Measurements from ENCODE around the gene NKD1.
"Not testable (repeated sequence)": the region's sequence is repeated elsewhere in the genome, so short reads cannot be mapped to it uniquely, and the experiment has no call there.

The NKD1 gene

DNA sequence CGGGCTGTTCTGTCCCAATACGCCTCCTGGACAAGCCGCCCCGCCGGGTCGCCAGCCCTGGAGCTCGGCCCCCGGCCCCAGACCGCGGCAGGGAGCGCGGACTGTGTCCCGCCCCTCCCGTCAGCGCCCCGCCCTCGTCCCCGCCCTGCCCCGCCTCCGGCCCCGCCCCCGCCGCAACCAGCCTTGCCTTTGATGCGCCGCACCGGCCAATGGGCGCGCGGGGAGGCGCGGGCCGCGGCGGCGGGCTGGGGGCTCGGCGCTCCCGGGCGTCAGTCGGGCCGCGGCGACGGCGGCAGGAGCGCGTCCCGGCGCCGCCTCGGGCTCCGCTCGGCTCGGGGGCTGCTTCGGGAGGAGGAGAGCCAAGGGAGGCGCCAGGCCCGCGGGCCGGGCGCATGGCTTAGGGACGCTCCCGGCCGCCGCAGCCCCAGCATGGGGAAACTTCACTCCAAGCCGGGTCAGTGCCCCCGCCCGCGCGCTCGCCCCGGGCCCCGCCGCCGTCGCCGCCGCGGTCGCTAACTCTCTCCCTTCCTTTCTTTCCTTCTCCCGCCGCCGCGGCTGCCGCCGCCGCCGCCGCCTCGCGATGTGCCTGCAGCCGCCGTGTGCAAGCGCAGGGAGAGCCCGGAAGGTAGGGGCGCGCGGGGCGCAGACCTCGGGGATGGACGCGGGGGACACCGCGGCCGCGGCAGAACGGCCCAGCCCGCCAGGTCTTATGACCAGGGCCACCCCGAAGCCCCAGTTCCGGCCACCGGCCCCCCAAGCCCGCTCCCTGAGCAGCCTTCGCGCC is at the start of gene NKD1:
Gene NKD1 (plus strand): TSS at position 272 of the 784 bp plus-strand sequence. CDS start 158 bp downstream, at position 430.
- no peak for DNase-seq

- no peak for DNase-seq
Observed at GRCh38 chr16:50498431-50499155, 49.6 kb upstream of the NKD1 start.

GRCh38 chr16:50499254-50499653 is 48.9 kb upstream of the NKD1 start:
- no peak for DNase-seq

DNA sequence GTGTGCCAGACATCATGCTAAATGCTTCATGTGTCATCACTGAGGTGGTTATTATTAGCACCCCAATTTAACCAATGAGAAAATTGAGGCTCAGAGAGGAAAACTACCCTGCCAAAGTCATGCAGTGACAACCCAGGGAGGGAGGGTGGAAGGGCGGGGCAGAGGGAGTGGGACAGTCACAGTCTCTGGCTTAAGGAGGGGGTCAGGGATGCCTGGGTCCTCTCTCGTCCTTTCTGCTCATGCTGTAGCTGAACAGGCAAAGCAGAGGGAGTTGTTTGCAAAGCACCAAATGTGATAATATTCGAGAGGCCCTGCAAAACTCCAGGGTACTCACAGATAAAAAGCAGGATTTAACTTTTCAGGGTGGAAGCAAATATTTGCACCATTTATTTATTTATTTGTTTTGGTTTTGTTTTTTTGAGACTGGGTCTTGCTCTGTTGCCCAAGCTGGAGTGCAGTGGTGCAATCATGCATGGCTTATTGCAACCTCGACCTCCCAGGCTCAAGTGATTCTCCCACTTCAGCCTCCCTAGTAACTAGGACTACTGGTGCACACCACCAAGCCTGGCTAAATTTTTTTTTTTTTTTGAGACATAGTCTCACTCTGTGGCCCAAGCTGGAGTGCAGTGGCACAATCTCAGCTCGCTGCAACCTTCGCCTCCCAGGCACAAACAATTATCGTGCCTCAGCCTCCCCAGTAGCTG is 47.9 kb upstream of the NKD1 start:
- DNase-seq: no peak

GRCh38 chr16:50501251-50501650 is 46.9 kb upstream of the NKD1 start:
- no peak for DNase-seq

DNA sequence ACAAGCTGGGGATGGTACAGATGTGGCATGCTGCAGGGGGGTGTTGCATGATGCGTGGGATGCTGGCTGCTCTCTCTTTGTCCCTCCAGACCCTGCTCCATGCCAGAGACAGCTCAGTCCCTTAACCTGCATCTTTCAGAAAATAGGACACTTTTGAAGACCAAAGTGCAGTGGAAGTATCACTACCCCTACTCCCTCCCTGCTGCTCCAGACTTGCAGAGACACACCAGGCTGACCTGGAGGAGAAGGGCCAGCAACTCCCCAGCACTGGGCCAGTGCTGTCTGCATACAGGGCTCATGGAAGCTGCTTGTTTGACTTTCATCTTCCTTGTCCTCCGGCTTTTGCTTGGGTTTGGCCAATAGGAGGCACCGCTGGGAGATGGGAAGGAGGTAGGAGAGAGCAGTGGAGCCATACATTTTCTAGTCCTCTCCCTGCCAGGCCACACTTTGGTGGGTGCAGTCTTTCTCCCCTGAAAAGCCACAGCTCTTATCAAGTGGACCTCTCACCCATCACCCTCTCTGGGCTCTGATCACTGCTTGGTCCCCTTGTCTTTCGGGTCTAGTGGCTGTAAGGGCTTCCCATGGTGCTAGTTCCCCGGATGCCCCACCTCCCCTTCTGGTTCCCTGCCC is 46.1 kb upstream of the NKD1 start:
- no peak for DNase-seq

DNA sequence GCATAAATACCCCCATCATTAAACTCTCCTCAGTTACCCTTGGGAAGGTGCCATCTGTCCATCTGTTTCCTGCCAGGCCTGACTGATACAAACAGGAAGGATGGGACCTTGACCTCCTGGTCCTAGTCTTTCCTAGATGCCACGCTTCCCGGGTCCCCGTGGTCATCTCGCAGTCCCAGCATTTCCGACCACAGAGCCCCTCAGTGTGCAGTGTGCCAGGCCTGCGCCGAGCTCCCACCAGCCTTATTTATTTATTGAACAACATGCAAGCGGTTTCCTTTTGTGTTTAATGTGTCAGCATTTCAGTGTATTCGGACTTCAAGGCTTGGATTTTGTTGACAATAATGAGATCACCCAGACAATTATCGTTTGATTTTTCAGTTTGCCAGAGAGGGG is 45.6 kb upstream of the NKD1 start:
- no peak for DNase-seq

DNA sequence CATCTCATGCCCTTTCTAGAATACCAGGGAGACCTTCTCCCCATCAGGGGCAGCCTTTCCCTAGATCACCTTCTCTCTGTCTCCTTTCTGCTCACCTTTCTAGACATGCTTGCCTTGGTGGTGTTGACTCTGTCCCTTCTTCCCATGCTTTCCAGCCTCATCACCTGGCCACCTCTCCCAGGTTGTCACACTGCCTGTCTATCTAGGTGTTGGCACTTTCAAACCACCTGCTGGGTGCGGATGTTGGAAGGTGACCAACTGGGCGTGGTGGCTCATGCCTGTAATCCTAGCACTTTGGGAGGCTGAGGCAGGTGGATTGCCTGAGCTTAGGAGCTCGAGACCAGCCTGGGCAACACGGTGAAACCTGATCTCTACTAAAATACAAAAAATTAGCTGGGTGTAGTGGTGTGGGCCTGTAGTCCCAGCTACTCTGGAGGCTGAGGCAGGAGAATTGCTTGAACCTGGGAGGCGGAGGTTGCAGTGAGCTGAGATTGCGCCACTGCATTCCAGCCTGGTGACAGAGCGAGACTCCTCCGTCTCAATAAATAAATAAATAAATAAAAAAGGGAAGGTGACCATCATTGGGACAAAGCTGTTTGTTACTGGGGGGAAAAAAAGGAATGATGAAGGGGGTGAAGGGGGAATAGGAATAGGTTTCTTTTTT is 44.2 kb upstream of the NKD1 start:
- DNase-seq: not testable (repeated sequence)

- no peak for DNase-seq
Observed at GRCh38 chr16:50505115-50505514, 43.1 kb upstream of the NKD1 start.

DNA sequence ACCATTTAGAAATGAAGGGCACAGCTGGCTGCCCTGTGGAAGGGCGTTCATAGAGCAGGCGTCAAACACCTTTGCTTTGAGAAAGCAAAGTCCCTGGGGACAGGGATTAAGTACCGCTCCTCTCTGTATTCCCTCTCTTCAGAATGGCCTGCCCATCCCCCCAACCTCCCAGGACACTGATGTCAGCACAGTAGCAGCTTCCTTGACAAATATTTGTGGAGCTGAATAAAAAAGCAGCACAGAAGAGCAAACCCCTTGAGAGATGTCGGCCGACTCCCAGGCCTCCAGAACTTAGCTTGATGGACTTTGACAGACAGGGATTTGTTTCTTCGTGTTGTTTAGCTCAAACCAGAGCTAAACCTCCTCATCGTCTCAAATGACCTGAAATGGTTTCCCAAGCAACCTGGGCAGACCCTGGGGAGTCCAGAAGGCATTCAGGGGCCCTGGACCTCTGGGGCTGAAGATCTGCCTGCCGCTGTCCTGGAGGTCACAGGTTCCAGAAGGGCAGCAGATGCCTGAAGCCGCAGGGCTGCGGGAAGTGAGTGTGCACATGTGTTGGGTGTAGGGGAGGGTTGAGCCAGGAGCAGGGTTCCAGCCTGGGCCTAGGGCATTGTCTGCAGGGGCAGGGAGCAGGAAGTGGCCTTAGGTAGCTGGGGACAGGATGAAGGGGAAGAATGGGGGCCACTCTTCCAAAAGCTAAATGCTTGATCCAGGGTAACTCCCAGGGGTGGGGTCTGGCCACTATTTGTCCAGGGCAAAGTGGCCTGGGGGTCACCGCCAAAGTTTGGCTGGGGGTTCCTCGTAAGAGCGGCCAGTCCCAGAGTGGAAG is 42.3 kb upstream of the NKD1 start:
- no peak for DNase-seq

DNA sequence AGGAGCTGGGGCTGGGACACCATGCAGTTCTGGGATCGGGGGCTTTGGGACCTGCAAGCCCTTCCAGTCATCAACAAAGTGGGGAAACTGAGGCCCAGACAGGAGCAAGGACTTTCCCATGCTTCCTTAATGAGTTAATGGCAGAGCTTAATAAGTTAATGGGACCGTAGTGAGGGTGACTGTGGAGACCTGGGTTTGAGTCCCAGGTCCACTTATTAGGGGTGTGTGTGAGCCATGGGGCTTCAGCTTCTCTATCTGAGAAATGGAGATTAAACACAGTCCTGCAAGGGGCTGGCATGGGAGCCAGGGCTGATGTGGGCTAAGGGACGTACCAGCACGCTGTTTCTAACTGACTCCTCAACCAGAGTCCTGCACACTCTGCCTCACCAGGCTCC is 41.7 kb upstream of the NKD1 start:
- DNase-seq: no peak

DNA sequence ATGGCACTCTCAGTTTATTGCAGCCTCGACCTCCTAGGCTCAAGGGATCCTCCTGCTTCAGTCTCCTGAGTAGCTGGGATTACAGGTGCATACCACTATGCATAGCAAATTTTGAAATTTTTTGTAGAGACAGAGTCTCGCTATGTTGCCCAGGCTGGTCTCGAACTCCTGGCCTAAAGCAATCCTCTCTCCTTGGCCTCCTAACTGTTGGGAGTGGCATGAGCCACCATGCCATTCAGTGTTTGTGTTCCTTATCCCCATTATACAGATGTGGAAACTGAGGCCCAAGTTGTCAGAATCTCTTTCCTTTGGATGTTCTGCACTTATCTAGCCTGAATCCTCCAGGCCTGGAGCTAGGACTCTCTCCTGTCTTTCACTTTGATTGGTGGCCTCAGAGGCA is 40.8 kb upstream of the NKD1 start:
- DNase-seq: no peak

DNA sequence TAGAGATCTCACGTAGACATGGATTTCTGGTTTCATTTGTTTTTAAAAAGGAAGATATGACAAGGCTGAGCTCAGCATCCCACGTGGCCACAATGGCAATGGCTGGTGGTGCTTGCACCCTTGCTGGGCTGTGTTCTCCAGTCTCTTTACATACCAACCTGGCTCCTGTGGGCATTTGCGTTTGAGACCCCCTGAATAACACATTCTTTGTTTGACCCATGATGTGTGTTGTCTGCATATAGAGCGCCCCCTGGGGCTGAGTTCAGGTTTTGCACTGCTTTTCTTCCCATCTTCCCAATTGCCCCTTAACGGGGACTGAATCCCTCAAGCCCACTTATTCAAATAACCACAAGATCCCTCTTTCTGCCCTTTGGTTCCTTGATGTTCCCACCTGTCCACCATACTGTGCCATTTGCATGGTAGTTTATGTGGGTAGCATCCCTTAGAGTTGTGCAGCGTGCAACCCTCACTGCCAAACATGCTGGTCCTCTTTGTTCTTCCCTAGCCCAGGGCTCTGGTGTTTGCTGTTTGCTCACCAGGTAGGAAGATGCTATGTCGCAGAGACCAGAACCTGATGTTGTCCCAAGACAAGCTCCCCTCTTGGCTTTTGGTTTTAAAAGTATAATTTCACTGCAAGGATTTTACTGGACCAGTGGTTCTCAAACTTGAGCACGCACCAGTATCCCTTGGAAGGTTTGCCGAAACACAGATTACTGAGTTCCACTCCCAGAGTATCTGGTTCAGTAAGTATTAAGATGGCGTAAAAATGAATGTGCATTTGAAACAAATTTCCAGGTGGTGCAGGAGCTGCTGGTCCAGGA is 38.5 kb upstream of the NKD1 start:
- no peak for DNase-seq

DNA sequence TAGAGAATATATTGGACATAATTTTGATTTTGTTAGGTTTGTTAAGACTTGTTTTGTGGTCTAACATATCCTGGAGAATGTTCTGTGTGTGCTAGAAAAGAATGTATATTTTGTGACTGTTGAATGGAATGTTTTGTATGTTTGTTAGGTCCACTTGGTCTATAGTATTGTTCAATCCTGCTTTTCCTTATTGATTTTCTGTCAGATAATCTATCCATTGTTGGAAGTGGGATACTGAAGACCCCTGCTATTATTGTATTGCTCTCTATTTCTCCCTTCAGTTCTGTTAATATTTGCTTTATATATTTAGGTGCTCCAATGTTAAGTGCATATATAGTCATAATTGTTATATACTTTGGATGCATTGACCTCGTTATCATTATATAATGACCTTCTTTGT is 33.0 kb upstream of the NKD1 start:
- DNase-seq: no peak

DNA sequence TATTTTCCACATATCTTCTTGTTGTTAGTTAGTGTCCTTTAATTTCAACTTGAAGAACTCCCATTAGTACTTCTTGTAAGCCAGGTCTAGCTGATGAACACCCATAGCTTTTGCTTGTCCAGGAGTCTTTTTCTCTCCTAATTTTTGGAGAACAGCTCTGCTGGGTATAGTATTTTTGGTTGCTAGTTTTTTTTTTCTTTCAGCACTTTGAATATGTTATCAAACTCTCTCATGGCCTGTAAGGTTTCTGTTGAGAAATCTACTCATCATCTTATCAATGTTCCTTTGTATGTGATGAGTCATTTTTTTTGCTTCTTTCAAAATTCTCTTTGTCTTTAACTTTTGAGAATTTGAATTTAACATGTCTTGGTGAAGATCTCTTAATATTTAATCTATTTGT is 31.8 kb upstream of the NKD1 start:
- no peak for DNase-seq

DNA sequence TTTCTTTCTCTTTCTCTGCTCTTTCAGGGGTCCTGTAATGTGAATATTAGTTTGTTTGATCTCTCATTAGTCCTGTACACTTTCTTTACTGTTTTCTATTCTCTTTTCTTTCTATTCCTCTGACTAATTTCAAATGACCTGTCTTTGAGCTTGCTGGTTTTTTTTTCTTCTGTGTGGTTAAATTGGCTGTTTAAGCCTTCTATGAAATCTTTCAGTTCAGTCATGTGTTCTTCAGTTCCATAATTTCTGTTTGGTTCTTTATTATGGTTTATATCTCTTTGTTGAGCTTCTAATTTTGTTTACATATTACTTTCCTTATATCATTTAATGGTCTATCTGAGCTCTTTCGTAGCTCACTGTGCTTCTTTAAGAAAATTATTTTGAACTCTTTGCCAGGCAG is 31.3 kb upstream of the NKD1 start:
- no peak for DNase-seq

DNA sequence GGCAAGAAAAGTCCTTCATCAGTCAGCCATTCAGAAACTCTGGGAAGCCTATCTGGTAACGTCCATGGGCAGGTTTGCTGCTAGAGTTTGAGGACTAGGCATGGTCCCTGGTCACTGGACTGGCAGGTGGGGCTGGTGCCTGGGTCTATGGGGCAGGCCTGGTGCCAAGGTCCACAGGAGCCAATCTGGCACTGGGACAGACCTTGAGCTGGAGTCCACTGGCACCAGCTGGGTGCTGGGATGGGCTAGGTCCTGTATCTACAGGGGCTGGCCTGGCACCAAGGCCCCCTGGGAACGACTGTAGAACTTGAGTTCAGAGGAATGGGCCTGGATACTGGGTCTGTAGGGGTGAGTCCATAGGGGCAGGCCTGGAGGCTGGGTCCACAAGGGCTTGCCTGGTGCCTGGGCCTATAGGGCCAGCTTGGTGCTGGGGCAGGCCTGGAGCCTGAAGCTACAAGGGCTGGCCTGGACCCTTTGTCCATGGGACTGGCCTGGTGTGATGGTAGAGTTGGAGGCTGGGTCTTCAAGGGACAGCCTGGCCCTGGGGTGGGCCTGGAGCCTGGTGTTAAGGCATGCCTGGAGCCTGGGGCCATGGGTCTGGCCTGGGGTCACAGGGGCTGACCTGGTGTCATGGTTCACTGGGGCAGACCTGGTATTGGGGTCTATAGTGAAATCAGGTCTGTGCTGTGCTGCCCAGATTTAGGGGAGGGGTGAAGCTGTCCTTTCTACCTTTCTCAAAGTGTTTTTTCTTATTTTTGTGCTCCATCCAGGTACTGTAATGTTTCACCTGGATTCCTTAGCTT is 30.5 kb upstream of the NKD1 start:
- no peak for DNase-seq

- no peak for DNase-seq
Observed at GRCh38 chr16:50519001-50519400, 29.2 kb upstream of the NKD1 start.

DNA sequence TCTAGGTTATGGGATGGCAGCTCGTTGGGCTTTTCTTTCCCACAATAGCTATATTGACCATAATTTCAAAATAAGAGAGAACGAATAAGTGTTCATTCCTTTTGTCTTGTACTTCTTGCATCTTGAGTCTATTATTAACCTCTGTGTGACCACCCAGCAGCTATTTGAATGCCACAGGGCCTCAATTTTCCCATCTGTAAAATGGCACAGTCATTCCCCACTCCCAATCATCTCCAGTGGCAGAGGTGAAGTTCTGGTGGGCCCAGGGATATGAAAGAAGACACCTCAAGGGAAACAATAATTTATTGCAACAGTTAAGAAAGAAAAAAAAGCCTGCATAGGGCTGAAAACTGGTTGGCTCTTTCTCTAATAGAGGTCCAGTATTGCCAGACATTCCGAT is 28.6 kb upstream of the NKD1 start:
- no peak for DNase-seq
